NCI-H345 treated with DMSO at 0.1 percent for 48 hours (cell line): ENCODE results near the gene GRK2.

Experiments
- DNase-seq: peaks from one replicate; lab custom pipeline; 2025; ENCODE audit not compliant: unreplicated experiment; lab: John Stamatoyannopoulos, UW

GRK2 gene

DNA sequence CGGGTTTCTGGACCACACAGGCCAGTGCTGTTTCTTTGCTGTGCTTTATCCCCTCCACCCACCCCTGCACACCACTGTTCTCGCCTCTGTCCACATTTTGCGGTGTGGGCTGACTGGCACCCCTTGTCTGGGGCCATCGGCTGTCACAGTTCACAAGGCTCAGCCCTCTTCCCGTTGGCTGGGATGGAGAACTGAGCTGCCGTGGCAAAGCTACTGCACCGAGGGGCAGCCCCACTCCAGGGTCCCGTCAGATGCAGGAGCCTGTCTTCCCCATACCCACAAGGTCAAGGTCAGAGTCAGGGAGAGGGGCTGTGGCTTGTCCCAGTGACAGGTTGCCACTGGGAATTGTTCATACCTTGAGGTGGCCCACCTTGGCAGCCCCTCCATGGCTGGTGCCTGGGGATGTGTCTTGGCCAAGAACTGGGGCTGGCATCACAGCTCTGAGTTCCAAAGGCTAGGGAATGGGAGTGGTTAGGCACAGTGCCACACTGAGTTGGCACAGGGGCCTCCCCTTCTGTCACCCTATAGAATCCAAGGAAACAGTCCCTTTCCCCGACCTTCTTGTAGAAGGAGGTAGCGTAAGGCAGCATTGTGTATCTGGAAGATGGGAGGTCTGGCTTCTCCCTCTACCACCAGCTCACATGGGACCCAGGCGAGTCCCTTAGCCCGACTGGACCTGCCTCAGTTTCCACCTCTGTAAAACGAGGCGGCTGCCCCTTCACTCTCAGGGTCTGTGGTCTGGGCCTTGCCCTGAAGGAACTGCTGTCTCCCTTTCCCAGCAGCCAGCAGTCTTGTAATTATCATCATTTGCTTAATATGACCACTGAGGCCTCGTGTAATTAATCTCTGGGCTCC is 3.4 kb downstream of the GRK2 start:
- DNase-seq = no peak

DNA sequence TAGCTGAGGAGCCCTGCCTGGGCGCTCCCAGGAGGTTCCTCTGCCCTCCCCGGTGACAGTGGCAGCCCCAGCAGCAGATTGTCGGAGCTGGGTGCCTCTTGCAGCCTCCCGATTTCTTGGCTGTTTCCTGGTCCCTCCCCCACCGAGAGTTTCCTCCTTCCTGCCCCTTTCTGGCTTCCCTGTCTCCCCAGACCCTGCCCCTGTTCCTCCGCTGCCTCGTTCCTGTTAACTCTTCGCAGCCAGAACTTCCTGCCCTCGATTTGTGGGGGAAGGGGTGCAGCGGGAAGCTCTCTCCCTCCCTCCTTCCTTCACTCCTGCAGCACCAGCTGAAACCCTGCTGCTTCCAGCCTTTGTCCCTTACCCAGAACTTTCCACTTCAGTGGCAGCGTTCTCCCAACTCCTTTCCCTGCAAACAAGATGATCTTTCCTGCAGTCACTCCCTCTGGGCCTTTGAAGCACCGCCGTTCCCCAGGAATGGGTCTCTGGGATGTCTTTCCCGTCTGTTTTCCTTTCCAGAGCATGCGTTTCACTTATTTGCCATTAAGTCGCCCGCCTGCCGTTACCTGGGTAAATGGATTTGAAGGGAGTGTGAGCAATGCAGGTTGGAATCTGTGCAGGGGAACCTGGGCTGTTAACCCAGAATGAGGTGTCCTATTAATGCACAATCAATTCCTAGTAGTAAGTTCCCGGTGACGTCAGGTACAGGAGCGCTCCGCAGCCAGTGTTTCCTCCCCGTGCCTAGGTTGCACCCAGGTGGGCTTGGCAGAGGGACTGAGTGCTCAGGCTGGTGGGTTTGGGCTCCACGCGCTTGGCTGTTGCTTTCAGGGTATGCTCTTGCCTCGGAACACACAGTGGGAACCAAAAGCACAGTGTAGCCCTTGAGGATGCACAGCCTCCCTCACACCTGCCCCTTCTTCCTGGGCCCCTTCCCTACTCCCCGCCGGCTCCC is 4.3 kb downstream of the GRK2 start:
- DNase-seq = no peak

DNA sequence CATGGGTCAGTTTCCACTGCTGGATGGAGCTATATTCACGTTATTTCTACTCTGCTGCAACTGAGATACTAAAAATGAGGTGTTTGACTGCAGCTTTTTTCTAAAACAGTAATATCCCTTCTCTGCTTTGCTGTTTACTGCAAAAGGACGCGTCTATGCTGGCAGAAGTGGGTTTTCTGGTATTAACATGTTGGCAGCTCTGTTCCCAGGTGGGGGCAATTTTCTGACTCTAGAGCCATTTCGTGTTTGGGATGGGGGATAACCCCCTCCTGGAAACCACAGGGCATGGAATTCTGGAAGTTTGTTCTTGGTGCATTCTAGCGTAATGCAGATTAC is 4.9 kb downstream of the GRK2 start:
- DNase-seq = no peak

DNA sequence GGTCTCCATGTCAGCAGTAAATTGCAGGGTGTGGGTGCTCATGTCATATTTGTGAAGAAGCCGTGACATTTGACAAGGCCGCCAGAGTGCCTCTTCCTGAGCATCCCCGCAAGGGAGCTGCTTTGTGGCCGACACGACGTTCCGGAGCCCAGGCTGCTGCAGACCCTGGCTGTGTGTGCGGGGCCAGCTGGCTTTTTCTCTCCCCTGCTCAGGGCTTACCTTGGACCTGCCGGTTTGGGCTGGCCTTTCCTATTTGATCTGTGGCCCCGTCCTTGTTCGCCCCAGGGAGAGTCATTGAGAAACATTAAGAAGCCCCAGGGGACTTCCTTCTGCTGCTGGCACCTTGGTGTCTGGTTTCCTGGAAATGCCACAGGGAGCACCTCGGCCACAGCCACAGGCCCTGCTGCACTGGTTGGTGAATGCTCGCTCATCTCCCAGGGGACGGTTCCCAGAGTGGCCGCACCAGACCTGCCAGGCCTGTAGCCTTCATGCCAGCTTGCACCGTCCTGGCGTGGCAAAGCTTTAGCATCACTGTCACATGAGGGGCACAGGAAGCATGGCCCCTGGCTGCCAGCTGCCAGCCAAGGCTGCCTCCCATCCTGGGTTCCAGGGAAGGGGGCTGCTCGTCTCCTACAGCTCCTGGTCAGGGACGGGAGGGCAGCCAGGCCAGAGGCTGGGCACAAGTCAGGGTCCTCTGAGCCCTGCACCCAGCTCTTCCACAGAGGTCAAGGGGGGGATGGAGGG is 5.4 kb downstream of the GRK2 start:
- DNase-seq = no peak

DNA sequence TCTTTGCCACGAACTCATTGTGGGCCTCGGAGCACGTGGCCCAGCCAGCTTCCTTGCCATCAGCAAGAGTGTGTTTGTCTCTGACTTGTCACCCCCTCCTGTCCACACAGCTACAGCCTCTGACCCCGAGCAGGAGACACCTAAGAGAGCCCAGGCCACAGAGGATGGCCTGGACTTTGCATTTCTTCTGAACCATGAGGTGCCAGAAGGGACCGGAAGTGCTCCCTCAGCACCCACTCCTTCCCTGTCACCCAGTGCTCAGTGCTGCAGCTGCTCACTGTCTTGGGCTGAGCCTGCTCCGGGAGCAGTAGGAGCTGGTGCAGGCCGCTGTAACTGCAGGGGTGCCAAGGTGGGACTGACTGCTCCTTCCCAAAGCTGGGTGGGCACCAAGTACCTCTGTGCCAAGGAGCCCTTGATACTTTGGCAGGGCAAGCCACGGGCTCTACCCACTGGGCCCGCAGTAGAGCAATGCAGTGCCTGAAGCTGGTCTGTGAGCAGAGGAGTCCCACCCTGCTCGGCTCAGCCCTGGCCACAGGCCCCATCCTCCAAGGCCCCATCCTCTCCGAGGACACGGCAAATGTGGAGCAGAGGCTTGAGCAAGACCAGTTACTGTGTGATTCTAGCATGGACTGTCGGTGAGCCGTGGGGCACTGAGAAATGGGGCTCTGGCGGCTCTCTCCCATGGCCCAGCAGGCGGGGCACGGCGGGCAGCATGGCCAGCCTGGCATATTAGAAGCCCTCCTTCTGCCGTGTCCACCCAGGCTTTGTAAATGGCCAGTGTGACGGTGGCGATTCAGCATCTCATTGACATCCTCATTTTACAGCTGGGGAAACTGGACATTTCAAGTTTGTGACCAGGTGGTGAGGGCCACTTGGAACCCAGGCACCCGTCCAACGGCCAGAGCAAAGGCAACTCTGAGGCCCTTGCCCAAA is 6.3 kb downstream of the GRK2 start:
- DNase-seq = no peak

DNA sequence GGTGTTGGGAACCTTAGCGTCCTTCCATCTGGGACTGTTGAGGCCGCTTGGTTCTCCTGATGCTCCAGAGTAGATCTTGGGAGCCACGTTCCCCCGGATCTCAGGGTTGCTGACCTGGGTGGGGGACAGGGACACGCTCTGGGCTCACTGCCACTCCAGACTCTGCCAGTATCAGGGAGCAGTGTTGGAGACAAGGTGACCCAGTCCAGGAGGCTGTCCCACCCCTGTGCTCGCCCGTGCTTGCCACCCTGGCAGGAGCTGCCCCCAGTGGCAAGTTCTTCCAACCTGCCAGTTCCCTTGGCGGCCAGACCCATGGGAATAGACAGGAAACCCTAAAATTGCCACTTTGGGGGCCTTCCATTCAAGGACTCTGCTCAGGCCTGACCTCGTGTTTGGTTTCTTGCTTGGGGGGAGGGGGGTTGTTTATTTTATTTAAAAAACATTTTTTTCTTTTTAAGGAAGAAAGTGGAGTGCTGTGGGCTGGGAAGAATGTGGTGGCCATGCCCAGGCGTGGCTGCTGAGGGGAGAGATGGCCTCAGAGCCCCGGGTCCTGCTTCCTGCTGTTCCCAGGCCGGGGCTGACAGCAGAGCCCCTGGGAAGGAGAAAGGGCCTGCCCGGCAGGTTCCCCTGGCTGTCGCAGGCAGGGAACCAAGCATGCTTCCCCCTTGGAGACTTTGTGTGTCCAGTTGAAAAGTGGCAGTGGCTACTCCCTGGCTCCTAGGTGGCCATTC is 7.2 kb downstream of the GRK2 start:
- no peak for DNase-seq

DNA sequence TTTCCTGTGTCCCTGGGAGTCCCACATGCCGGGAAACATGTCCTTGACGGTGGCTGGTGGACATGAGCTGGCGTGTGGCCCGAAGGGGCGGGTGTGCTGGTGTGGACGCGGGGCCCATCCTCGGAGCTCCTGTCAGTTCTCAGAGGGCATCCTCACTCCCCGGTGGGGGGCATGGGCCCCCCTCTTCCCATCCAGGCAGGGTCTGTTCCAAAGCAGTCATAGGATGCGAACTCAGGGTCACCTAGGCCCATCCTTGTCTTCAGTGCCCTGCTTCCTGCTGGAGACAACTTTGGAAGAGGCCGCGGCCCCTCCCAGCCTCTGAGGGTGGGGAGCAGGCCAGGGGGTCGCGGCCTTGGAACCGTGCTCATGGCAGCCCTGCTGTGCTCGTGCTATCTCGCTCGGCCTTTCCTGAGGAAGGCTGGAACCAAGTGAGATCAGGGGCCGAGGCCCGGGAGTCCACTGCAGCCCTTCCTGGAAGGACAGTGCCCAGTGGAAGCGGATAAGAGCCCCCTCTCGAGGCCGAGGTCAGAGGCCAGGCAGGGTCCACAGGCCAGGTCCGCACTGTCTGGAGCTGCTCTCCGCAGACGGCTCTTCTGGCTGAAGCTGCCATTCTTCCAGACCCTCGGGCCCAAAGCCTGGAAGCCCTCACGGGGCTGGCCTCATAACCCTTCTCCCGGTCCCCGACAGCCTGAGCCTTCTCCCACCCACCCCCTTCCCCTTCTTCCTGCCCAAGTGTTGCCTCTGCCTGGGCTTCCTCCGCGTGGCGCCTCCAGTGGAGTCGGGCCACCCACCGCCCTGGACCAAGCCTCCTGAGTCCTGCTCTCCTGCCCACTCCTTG is 8.7 kb downstream of the GRK2 start:
- DNase-seq = no peak

DNA sequence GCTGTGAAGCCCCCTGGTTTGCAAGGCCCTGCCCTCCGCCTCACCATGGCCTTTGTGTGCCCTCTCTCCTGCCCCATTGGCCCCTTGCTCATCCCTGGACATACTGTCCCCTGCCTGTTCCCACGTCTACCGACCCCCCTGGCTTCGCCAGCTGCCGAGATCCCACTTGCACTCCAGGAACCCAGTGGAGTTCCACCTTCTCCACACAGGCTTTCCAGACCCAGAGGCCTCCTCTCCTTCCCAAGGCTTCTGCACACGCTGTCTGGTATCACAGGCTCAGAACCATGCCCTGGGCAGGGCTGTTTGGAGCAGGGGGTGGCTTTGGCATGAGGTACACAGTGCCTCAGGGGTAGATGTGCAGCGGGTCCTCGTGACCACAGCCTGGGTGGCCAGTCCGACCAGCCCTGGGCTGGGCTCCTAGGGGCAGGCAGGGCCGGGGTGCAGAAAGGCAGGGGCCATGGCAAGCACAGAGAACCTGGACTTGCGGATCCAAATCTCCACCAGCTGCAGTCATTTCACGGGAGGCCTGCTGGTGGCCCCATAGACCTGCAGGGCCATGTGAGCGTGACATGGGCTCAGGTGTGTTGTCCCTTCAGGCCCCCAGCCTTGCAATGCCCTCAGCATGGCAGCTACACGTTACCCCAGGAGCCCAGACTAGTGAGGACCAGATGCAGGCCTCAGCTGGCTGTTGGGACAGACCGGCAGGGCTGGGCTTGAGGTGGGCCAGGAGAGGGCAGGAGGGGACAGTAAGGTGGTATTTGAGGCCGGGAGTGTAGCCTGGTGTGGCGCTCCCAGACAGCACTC is 9.5 kb downstream of the GRK2 start:
- no peak for DNase-seq

DNA sequence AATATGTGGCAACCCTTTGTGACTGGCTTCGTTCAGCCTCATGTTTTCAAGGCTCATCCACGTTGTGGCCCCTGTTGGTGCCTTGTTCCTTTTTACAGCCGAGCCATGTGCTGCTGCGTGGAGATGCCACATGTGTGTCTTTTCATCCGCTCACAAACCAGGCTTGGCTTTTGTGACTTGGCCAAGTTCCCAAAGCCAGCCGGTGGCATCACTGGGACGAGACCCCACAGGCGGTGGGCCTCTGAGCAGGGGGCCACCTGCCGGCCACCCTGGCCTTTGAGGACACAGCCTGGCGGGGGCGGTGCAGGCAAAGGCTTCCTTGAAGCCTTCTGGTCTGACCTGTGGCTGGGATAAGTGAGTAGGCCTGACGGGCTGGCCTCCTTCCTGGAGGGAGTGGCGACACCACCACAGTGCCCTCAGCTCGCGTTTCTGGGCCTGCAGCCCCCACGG is 10.5 kb downstream of the GRK2 start:
- no peak for DNase-seq

DNA sequence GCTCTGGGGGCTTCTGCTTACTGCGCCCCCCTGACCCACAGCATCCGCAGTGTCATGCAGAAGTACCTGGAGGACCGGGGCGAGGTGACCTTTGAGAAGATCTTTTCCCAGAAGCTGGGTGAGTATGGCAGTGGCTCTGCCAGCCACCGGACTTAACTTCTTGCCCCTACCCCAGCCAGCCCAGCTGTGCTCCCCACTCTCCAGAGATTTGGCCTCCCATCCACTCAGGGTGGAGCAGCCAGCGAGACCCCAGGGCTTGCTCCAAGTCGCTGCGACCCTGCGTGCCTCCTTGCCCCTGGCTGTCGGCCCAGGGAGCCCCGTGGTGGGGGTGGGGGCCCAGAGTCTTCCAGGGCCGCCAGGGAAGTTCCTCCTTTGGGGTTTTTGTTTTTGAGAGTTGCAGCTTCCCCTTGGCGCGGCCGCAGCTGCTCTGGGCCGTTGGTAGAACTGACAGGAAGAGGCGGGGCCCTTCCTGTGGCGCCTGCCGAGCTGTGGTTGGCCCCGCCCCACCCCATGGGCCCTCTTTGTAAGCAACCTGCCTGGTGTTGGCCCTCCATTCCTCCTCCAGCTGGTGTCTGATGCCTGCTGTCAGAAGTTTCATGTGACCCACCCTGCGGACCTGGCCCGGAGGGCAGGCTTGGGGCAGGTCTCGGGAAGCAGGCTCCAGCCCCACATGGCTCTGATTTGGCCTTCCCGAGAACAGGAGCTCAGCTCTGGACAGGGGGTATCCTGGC is 11.1 kb downstream of the GRK2 start:
- no peak for DNase-seq

DNA sequence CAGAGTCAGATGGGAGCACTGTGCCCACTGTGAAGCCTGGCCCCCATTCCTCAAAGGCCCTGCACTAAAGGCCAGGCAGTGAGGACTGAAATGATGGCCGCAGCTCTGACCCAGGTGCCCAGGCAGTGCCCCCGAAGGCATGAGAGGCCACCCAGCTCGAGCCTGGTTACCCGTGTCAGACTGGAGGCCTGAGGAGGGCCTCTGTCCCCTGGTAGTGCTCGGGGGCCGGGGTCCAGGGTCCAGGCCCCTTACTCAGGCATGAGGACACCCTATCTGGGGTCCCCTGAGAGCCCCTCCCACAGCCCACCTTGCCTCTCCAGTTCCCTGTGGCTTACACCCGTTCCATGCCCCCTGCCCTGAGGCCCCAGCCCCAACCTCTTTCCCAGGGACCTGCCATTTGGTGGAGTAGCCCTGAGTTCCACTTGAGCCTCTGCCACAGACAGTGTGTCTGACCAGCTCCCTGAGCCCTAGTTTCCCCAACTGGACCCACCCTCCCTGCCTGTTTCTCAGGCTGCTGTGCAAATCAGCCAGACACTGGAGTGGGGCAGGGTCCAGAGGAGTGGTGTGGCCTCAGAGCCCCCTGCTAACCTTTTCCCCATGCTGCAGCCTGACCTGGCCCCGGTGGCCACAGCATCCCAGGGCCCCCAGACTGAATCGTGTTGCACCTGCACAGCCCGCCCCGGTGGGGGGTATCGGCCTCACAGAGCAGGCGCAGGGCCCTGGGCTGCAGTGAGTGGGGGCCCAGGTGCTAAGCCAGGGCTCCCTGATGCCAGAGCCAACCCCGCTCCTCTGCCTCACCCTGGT is 12.1 kb downstream of the GRK2 start:
- no peak for DNase-seq

DNA sequence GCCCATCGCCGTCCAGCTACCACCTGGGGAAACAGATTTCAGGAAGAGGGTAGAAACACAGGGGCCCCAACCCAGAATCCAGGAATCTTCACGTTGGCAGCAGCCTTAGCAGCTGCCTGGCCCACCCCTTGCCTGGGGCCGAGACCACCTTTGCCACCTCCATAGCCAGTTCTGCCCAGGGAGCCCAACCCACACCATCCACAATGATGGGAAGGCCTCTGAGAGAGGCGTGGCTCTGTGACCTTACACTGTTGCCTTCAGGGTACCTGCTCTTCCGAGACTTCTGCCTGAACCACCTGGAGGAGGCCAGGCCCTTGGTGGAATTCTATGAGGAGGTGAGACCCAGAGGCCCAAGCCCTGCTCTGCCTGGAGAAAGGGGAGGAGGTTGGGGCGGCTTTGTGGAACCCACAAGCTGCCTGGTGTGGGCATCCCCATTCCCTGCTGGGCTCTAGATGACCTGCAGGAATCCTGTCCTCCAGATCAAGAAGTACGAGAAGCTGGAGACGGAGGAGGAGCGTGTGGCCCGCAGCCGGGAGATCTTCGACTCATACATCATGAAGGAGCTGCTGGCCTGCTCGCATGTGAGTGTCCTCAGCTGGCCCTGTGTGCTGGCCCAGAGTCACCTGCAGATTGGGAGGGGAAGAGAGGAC is 12.8 kb downstream of the GRK2 start:
- no peak for DNase-seq

DNA sequence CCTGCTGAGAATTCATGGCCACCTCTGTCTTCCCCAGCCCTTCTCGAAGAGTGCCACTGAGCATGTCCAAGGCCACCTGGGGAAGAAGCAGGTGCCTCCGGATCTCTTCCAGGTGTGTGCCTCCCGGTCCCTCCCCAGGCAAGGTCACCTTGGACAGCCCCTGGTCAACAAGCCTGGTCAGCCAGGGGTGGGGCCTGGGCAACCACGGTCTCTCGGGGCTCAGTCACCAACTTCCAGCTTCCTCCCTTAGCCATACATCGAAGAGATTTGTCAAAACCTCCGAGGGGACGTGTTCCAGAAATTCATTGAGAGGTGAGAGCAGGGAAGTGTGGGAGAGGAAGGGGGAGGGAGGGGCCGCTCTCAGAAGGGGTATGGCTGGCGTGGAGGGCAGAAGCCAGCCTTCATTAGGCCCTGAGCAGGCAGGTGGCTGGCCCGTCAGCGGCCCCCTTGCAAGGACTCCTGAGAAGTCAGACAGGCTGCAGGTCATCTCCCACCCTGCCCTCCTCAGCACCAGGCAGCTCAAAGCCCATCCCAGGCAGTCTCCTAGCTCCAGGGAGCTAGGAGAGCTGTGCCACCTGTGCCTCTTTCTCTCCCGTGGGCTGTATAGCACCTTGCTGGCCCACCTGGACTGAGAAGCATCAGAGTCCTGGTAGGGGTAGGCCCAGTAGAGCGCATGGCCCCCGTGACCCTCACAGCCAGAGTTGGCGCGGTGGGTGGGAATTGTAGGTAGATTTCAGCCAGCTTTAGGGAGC is 13.5 kb downstream of the GRK2 start:
- DNase-seq = no peak

DNA sequence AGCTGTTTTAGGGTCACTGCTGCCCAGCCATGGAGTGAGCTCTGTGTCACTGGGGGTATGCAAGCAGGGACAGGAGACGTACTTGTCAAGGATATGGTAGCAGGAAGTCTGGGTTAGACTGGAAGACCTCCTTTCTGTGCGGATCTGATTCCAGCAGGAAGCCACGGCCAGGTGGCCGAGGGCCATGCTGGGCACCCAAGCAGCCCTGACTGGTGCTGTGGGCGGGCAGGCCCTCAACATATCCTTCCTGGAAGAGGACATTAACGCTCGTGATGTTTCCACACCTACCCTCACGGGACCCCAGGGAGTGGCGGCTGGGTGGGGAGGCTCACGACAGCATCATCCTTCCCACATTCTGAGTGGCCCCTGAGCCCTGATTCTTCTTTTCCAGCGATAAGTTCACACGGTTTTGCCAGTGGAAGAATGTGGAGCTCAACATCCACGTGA is 14.1 kb downstream of the GRK2 start:
- no peak for DNase-seq
